Suppressor macrophage treated with lipopolysaccharide for 4 hours (primary cell): ENCODE data around the gene TMEM132C.

Source experiments
- DNase-seq: peaks from one replicate; pipeline ENCODE4 v3.0.0-alpha.2; 2020

Gene TMEM132C

GRCh38 chr12:128509170-128509569 lies 242.2 kb downstream of the TMEM132C start:
- DNase-seq, result no peak

DNA sequence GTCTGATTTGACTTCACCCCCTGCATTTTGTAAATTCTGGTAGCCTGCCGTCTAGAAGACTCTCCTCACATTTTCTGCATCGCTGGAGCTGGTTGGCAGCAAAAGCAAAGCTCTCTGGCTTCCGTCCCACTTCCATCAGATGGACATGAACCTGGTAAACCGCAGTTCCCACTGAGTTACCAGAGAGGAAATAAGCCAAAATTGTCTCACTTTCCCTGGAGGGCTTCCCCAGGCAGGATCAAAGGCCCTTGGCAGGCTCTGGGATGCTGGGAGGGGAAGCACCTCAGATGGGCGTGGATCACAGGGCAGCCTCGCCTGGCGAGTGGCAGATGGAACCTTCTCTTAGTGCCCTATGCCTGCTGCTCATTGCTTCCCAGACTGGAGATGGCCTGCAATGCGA lies 243.5 kb downstream of the TMEM132C start:
- no peak for DNase-seq

- DNase-seq, result no peak
Observed at GRCh38 chr12:128513331-128513730, 246.4 kb downstream of the TMEM132C start.

DNA sequence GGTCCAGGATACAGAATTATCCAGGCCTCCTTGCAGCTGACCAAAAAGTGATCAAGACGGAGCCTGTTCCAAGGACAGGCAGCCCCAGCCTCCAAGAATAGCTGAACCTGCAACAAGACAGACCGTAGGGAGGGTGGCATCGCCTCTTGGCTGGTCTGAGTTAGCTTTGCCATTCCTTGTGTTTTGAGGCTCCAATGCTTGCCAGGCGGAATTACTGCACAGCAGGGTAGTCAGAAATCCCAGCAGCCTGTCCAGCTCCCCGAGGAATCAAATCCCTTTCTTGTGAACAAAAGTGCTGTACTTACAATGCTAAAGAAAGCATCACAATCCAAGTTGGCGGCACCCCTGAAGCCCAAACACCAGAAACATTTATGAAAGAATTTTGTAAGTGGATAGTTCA lies 246.9 kb downstream of the TMEM132C start:
- DNase-seq, result no peak

DNA sequence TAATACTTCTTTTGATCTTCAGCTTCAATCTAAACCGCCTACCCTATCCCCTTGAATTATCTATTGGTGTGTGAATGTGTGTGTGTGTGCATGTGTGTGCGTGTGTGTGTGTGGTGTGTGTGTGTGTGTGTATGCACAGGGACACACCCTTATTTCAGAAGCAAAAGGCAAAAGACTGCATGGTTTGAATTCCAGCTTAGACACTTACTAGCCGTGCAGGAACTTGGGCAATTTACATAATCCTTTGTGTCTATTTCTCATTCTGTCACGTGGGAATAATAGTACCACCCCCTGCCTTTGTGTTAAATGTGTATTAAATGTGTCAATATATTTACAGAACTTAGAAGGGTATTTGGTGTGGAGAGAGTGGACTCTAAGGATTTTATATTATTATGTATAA lies 251.7 kb downstream of the TMEM132C start:
- no peak for DNase-seq

- no peak for DNase-seq
Observed at GRCh38 chr12:128519426-128519825, 252.5 kb downstream of the TMEM132C start.

DNA sequence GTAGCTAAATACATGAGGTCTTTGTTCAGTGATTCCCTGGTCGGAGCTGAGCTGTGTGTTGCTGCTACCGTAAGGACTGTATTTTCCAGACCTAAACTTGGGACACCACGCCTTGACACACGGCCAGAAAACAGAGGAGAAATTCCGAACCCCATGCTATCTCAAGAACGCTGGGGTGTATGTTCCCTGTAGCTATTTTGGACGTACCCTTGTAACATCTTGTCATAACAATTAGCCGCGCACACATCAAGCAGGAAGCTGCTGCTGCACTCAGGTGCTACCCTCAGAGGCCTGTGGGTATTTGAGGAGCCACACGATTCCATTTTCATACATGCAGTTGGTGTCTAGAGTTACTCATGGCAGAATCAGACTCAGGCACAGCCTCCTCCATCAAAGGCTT lies 255.0 kb downstream of the TMEM132C start:
- no peak for DNase-seq

GRCh38 chr12:128524439-128524838 lies 257.5 kb downstream of the TMEM132C start:
- no peak for DNase-seq

- no peak for DNase-seq
Observed at GRCh38 chr12:128531170-128531569, 264.2 kb downstream of the TMEM132C start.

GRCh38 chr12:128534906-128535305 lies 267.9 kb downstream of the TMEM132C start:
- DNase-seq, result no peak

- DNase-seq, result no peak
Observed at GRCh38 chr12:128536810-128537209, 269.8 kb downstream of the TMEM132C start.

- no peak for DNase-seq
Observed at GRCh38 chr12:128537668-128538067, 270.7 kb downstream of the TMEM132C start.

DNA sequence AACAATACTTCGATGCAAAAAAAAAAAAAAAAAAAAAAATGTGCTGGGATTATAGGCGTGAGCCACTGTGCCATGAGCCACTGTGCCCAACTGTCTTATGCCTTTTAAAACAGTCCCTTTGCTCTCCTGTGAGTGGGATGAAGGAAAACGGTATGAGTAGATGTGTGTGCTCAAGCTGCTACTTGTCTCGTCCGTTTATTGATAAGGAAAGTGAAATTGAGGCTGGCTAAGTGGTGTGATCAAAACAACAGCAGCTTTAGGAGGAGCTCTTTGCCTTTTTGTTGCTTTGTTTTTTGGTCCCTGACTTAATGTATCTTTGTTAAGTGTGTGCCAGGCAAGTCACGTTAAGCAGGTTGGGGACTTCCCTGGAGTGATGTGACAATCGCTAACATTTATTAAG lies 275.9 kb downstream of the TMEM132C start:
- no peak for DNase-seq

DNA sequence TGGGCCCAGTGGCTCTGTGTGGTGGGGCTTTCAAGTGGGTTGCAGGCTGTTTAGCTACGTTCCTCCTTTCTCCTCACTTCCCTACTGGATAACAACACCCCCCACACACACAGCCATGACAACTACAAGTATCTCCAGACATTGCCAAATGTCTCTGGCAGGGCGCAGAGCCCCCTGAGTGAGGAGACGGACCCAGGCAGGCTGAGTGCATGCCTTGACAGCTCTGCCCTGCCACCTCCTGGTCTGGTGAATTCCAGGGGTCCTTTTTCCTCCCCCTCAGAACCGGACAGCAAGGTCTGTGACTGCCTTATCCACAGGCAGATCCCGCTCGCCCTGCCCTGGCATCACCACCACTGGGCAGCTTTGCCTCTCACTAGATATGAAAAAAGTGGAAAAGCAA lies 276.5 kb downstream of the TMEM132C start:
- no peak for DNase-seq

DNA sequence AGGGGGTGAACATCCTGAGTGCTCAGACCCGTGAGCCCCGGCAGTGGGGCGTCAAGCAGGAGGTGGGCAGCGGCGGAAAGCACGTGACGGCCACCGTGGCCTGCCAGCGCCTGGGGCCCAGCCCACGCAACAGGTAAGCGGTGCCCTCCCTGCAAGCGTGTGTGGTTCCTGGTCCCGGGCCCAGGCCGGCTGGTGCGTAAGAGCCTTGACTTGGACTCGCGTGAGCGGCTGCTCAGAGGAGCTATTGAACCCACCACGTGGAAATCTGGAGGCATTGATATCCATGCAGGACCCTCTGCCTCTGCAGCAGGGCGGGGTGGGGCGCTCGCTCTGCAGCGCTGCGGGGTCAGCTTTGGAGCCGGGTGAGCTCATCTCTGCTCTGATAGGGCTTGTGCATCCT lies 277.0 kb downstream of the TMEM132C start:
- DNase-seq, result no peak

DNA sequence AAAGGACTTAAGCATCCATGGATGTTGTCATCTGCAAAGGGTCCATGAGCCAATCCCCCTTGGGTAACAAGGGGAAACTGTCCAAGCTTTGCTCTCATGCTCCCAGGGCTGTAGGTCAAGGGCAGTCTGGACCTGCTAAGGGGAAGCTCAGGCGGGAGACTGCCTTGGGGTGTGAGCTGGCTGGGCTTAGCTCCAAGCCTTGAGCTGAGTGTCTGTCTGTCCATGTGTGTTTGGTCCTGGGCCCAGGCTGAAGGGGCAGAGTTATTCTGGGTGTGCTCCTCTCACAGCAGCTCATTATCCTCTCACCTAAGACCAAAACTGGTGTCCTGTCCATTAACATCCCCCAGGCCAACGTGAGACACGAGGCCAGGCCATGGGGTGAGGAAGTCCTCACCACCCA lies 282.0 kb downstream of the TMEM132C start:
- no peak for DNase-seq

- DNase-seq, result no peak
Observed at GRCh38 chr12:128549601-128550218, 282.7 kb downstream of the TMEM132C start.

DNA sequence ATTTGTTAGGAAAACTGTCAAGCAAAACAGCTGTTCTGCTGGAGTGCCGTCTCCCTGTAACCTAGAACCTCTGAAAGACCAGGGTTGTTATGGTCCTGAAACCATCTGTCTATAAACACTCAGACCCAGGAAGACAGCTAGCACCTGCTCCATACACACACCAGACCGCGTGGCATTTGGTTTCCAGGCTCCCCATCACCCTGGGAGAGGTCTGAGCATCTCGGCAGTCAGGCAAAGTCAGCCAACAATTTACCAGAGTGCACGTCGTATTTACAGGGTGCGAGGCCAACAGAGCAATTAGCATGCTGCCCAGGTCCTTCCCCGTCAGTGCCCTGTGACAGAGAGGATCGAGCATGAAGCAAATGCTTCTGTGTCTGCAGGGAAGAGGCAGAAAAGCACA lies 284.3 kb downstream of the TMEM132C start:
- DNase-seq, result no peak

DNA sequence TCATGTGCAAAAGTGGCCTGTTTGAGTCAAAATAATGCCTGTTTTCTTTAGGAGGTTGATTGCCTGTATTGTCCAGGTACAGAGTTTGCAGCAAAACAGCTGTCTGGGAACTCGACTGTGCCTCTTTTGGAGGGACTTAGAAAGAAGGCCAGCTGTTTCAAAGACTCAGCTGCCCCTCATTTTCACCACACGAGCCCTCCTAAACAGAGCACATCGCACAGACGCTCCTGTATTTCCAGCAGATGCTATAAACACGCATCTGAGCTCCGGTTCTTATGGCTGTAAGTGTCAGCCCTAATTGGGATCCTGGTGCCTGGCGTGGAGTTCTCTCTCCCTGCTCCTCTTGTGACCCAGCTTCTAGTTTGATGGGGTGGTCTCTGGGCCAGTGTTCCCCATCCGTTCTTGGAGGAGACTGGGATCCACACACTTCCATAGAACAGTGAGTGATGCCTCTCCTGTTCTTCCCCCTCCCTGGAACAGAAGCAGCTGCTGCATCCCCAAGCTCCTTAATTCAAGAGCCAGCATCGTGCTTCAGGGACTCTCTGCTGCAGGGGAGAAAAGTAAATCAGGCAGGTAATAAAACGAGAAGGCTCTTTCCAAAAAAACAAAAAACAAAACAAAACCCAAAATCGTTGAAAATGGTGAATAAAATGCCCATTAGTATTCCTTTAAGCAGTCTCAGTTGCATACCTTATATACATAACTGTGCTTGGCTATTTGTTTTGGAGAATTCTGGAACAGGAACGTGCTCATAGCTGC lies 287.8 kb downstream of the TMEM132C start:
- DNase-seq, result no peak

DNA sequence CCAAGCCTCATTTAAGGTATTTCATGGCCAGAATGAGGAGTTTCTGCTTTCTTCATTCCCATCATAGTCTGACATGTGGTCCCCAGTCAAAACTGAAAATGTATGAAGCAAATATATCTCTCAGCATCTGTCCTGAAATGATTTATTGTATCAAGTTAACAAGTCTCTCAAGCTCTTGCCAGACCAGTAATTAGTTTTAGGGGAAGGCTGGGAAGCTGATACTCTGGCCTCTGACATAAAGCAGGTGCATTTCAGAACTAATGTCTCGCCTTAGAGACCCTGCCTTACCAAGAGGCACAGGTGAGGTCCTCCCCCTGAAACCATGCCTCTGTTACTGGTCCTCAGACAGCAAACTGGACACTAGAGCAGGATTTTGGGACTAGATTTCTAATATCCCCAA lies 290.3 kb downstream of the TMEM132C start:
- DNase-seq, result no peak

DNA sequence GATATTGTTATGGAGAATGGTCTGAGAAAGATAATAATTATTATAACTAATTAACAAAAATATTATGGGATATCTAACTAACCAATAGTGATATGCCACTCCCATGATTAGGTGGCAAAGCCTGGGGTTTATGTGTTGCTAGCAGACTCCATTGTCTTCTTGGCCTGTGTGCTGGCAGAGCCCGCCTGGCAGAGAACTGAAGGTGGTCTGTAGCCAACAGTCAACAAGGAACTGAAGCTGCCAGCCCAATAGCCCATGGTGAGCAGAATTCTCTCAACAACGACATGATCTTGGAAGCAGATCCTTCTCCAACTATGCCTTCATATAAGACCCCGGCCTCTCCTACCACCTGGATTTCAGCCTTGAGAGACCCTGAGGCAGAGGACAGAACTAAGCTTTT lies 298.0 kb downstream of the TMEM132C start:
- no peak for DNase-seq

DNA sequence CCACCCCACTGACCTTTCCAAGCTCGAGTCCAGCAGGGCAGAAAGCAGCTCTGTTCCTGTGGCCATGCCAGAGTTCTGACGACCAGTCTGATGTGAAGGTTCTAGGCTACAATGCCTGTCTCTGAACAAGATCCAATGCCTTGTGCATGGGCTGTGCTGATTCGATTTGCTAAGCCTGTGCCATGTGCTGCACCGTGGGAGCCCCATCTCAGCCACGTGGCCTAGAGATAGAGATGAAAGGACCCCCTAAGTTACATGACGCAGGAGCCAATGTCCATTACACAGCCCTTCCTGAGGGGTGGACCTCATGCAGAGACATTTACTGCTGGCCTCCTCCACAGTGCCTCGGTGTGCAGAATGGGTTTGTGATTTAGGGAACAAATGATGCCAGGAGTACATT lies 300.8 kb downstream of the TMEM132C start:
- DNase-seq, result no peak

GRCh38 chr12:128570191-128571065 lies 303.5 kb downstream of the TMEM132C start:
- DNase-seq, result no peak
